Renal cortex interstitium (tissue), 11 donors: ENCODE measurements around the gene FOXRED1. TPM values are rescaled to one million over a fixed set of nuclear protein-coding genes. Genes with fewer than 3 reads are reported as not detected.

Experiments
- DNase-seq, 11 donors: peaks; one replicate each; pipeline ENCODE4 v3.0.0-alpha.2; 2013; ENCODE audit warnings: low read depth in 9 of 11, low spot score in 4 of 11; ENCODE audit errors: extremely low read depth in 1 of 11
- polyA plus RNA-seq, 3 donors: library from polyadenylated mRNA; unstranded; fragments of 120-200 nt; gene quantifications; one replicate each; pipeline ENCODE4 v1.2.1, GENCODE V29; 2013; ENCODE audit not compliant: insufficient read length in 3 of 3

Gene FOXRED1
- polyA plus RNA-seq, 3 donors: 30.2 to 56.9 (median 32.2) TPM

- no peak for DNase-seq
Measured at GRCh38 chr11:126257764-126258163, 11.2 kb upstream of the FOXRED1 start.

- DNase-seq: no peak
Measured at GRCh38 chr11:126262216-126262615, 6.7 kb upstream of the FOXRED1 start.

GRCh38 chr11:126263489-126263888 lies 5.5 kb upstream of the FOXRED1 start:
- DNase-seq: no peak

- DNase-seq: no peak
Measured at GRCh38 chr11:126265811-126266210, 3.1 kb upstream of the FOXRED1 start.

- no peak for DNase-seq
Measured at GRCh38 chr11:126267650-126268049, 1.3 kb upstream of the FOXRED1 start.

- peak in 1 of 11 donors; percentile 10 for DNase-seq
Measured at GRCh38 chr11:126268361-126268707, 620 bp upstream of the FOXRED1 start.

GRCh38 chr11:126277322-126277721 lies 8.4 kb downstream of the FOXRED1 start:
- no peak for DNase-seq

- no peak for DNase-seq
Measured at GRCh38 chr11:126277780-126278179, 8.8 kb downstream of the FOXRED1 start.

GRCh38 chr11:126279191-126279590 lies 10.2 kb downstream of the FOXRED1 start:
- DNase-seq: no peak

GRCh38 chr11:126280595-126280994 lies 11.6 kb downstream of the FOXRED1 start:
- DNase-seq: no peak

GRCh38 chr11:126281245-126281644 lies 12.3 kb downstream of the FOXRED1 start:
- no peak for DNase-seq

- DNase-seq: no peak
Measured at GRCh38 chr11:126281666-126282175, 12.8 kb downstream of the FOXRED1 start.

- DNase-seq: peak in 1 of 11 donors; percentile 36
Measured at GRCh38 chr11:126282361-126282735, 13.4 kb downstream of the FOXRED1 start.

GRCh38 chr11:126282736-126283591 lies 14.0 kb downstream of the FOXRED1 start, which contains the start of gene TIRAP:
Gene TIRAP (plus strand): TSS chr11:126283093. CDS start chr11:126290895, 7,802 bp downstream.
- DNase-seq: peak in 3 of 11 donors; percentile 39 to 61 (median 40)

- DNase-seq: no peak
Measured at GRCh38 chr11:126284829-126285228, 15.9 kb downstream of the FOXRED1 start.

- no peak for DNase-seq
Measured at GRCh38 chr11:126288237-126288636, 19.3 kb downstream of the FOXRED1 start.

- DNase-seq: no peak
Measured at GRCh38 chr11:126290887-126291286, 21.9 kb downstream of the FOXRED1 start.

- DNase-seq: no peak
Measured at GRCh38 chr11:126293726-126294125, 24.8 kb downstream of the FOXRED1 start.

GRCh38 chr11:126297004-126297403 lies 28.1 kb downstream of the FOXRED1 start:
- DNase-seq: no peak

GRCh38 chr11:126303623-126304456 lies 34.9 kb downstream of the FOXRED1 start, which contains the start of gene DCPS:
Gene DCPS (plus strand): TSS chr11:126304060. CDS start chr11:126304081, 21 bp downstream.
- peak; percentile 65 to 87 (median 86) for DNase-seq
